Measurements from ENCODE around the gene ACTN4. TPM values are rescaled to one million over a fixed set of nuclear protein-coding genes. Genes with fewer than 3 reads are reported as not detected.

The ACTN4 gene
- total RNA-seq, 1 donor from 2014 or later, result 431 TPM

DNA sequence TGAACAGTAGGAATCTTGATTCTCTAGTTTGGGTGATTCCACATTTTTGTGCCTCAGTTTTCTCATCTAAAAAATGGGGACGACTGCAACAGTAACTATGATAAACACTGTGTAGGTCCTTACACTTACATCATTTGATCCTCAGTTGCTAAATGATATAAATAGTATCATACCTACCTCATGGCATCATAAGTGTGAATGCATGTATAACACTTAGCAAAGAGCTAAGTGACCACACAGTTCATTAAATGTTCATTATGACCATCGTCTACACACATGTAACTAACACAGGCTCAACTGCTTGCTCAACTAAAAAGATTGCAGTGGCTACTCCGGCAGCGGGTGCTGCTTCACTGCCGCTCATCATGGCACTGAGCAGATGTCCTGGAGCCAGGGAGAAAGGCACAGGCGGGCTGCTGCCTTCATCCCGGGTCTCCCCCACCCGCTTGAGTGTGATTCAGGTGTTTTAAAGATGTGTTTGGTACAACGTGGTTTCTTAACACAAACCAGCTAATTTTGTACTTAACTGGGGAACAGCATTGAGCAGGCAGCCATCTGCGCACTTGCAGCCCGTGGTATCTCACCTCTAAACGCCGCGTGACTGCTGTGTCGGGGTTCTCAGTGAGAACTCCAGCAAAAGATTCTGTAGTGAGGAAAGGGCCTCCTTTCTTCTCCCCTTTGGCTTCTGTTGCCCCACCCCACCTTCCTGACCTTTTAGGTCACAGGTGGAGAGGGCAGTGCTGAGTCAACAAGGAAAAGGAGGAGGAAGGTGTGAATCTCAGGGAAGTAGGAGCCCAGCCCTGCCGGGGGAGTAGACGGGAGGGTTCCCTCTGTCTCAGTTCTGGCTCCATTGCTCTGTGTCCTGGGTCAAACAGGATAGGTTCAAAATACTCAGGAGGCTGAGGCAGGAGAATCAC, 11.7 kb upstream of the ACTN4 start:
- DNase-seq (ENCODE audit: low spot score), result no peak

GRCh38 chr19:38638461-38638860, 9.0 kb upstream of the ACTN4 start:
- DNase-seq (ENCODE audit: low spot score), result no peak

GRCh38 chr19:38639679-38640078, 7.8 kb upstream of the ACTN4 start:
- no peak for DNase-seq (ENCODE audit: low spot score)

DNA sequence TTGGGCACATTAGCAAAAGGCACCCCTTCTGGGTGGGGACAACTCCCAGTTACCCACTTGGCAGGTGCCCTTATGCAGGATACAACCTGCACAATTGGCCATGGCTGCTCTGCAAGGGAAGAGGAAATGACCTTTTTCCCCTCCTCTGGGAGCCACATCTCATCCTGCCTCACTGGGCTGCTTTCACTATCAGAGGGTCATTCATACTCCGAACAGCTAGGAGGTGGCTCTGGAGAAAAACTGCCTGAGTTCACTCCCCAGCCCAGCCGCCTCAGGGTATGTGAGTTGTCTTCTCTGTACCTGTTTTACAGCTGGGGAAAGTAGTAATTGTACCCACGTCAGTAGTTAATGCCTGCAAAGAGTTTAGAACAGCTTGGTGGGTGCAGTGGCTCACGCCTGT, 7.1 kb upstream of the ACTN4 start:
- DNase-seq (ENCODE audit: low spot score), result no peak

DNA sequence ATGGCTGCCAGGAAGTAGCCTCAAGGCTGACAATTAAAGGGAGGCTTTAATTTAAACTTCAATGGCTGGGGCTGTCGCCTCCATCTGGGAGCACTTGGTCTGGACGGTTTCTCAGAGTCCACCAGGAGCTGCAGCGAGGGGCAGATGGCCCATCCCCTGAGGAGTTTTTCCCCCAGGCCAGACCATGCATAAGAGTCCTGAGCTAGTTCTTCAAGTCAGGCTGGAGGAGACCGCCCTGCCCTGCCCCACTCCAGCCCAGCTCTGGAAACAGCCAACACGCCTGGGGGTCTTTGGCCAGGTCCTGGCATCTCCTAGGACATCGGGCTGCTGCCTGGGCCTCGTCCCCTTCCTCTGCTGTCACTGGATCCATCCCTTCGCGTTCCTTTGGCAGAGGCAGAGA, 5.3 kb upstream of the ACTN4 start:
- DNase-seq (ENCODE audit: low spot score), result no peak

- DNase-seq (ENCODE audit: low spot score), result no peak
Observed at GRCh38 chr19:38644719-38645118, 2.7 kb upstream of the ACTN4 start.

GRCh38 chr19:38647966-38648768, 718 bp downstream of the ACTN4 start:
- DNase-seq (ENCODE audit: low spot score), result no peak

GRCh38 chr19:38648769-38649304, 1.4 kb downstream of the ACTN4 start:
- DNase-seq (ENCODE audit: low spot score), result no peak

- no peak for DNase-seq (ENCODE audit: low spot score)
Observed at GRCh38 chr19:38649305-38650171, 2.1 kb downstream of the ACTN4 start.

DNA sequence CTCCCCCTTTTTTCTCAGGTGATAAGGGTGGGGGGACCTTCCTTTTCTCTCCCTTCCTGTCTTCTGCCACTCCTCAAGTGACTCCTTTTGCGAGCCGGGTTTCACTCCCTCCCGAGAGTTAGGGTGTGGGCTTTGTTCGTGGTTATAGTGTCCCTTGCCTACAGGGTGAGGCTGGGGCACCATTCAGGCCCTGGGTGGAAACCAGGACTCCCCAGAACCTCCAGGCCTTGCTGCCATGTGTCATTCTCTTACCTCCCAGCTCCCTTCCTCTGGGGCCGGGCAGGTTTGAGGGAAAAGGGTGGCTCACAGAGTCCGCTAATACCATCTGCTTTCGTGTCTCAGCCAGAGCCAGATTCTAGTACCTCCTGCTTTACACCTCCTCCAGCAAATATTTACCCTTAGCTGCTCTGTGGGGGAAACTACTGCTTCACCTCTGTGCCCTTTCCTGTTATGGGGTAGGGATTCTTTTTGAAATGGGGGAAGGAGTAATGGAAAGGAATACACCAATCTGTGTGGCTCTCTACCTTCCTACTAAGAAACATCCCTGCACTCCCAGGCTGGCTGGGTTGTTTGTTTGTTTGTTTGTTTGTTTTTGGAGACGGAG, 2.8 kb downstream of the ACTN4 start:
- DNase-seq (ENCODE audit: low spot score), result no peak

DNA sequence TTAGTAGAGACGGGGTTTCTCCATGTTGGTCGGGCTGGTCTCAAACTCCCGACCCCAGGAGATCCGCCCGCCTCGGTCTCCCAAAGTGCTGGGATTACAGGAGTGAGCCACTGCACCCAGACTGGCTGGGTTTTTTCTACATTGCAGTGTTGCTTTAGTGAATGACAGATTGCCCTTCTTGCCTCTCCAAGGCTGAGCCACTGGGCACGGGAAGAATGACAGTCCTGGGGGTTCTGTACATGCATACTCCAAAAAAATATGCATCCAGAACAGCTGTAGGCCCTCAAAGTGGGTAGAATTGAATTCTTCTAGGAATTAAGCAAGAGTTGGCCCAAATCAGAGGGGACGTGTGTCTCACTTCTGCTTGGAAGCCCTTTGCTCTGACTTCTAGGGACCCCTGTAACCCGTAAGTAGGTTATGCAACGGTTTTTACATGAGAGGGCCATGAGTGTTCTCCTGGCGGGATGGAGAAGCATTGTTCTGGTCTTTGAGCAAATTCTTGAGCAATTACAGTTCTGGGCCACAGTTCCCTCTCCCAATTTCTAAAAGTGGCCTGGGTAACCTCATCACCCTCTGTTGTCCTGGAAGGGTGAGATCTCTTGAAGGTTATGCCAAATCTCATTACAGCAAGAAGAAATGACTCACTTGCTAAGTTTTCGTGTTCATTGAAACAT, 3.6 kb downstream of the ACTN4 start:
- DNase-seq (ENCODE audit: low spot score), result no peak

DNA sequence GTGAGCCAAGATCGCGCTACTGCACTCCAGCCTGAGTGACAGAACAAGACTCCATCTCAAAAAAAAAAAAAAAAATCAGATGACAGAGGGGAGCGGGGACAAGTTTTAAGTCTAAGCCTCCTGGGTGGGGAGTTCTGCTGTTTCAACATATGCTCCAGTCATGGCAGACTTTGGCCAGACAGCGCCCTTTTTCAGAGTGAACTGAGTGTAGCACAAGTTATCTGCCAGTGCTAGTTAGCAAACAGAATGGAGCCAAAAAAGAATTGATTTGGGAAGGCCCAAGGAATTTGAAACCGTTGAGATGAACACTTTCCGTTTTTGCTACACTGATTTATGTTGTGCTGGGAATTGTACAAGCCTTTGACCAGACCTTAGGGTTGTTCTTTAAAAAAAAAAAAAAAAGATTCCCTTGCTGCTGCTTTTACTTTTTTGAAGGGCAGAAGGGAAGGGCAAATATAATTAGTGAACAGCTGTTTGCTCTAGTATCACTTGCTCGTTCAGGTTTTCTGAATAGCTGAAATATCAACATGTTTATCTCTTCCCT, 5.7 kb downstream of the ACTN4 start:
- DNase-seq (ENCODE audit: low spot score), result no peak

- DNase-seq (ENCODE audit: low spot score), result no peak
Observed at GRCh38 chr19:38654628-38655055, 7.2 kb downstream of the ACTN4 start.

GRCh38 chr19:38655148-38655824, 7.8 kb downstream of the ACTN4 start:
- no peak for DNase-seq (ENCODE audit: low spot score)

GRCh38 chr19:38656171-38656981, 8.9 kb downstream of the ACTN4 start:
- DNase-seq (ENCODE audit: low spot score), result no peak

DNA sequence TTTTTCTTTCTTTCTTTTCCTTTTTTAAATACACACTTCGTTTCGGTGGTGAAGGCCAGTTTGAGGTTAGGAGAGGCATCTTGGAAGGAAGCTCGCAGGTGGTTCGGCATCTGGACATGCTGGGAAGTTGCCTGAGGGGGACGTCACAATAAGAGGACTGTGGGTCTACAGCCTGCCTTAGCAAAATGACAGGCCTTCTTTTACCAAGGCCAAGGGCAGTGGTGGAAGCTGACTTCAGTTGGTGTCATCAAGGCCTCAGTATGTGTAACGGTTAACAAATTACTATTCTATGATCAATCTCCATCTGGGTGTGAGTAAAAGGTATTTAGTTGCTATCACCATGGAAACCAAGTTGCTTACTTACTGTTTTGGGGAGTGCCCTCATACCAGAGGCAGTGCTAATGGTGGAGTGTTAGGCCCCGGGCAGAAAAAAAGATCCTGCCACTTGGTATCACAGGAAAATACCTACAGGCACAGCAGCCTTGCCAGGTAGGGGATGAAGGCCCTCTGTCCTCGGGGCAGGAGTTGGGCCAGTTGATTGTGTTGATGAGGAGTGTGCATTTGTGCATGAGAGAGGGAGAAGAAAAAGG, 10.3 kb downstream of the ACTN4 start:
- DNase-seq (ENCODE audit: low spot score), result no peak

- DNase-seq (ENCODE audit: low spot score), result no peak
Observed at GRCh38 chr19:38658462-38659306, 11.2 kb downstream of the ACTN4 start.
